CD14-positive monocyte (primary cell): ENCODE measurements around the gene EXOC3L1. TPM values are rescaled to one million over a fixed set of nuclear protein-coding genes. Genes with fewer than 3 reads are reported as not detected.

Source experiments
- DNase-seq, 3 donors: peaks; one replicate each; pipeline ENCODE4 v3.0.0-alpha.2; 2011 to 2022
- H2AFZ ChIP-seq: 2 replicates; pipeline ENCODE4 v1.6.0; 2012; ENCODE audit warnings: mild to moderate bottlenecking, low read depth, low read length, inconsistent platforms; ENCODE audit not compliant: insufficient read depth, poor library complexity, severe bottlenecking
- H3K27ac ChIP-seq, 2 donors: 1 replicate in 1 of 2; 2 replicates in 1 of 2; pipeline ENCODE4 v1.5.1; 2012 to 2013; ENCODE audit warnings: low read length in 2 of 2, control low read depth in 1 of 2, inconsistent platforms in 1 of 2, low read depth in 1 of 2, mild to moderate bottlenecking in 1 of 2
- H3K27me3 ChIP-seq, 2 donors: one replicate each; pipeline versions ENCODE4 v1.6.0 to v1.6.1; 2011 to 2013; ENCODE audit warnings: low read length in 2 of 2; ENCODE audit not compliant: control insufficient read depth in 2 of 2, insufficient read depth in 2 of 2
- H3K36me3 ChIP-seq, 2 donors: replicated peaks in 1 of 2; 1 replicate in 1 of 2; 2 replicates in 1 of 2; pipeline versions ENCODE4 v1.5.1 to v1.6.1; 2012 to 2013; ENCODE audit warnings: low read length in 2 of 2, control low read depth in 1 of 2, inconsistent platforms in 1 of 2, mild to moderate bottlenecking in 1 of 2; ENCODE audit not compliant: insufficient read depth in 2 of 2, control insufficient read depth in 1 of 2
- H3K4me1 ChIP-seq, 2 donors: 1 replicate in 1 of 2; 2 replicates in 1 of 2; pipeline versions ENCODE4 v1.5.1 to v1.6.1; 2012 to 2013; ENCODE audit warnings: low read length in 2 of 2, control low read depth in 1 of 2, inconsistent platforms in 1 of 2, mild to moderate bottlenecking in 1 of 2, moderate library complexity in 1 of 2; ENCODE audit not compliant: insufficient read depth in 2 of 2, control insufficient read depth in 1 of 2
- H3K4me2 ChIP-seq: replicated peaks from 2 replicates; pipeline ENCODE3; 2012; ENCODE audit warnings: low read length, moderate library complexity, mild to moderate bottlenecking; ENCODE audit not compliant: poor library complexity, severe bottlenecking; ENCODE audit errors: extremely low read depth
- H3K4me3 ChIP-seq, 3 experiments: fragments of 200-600 bp in 1 of 3; sonication (generic) in 1 of 3; replicated peaks in 1 of 3; 1 replicate in 2 of 3; 2 replicates in 1 of 3; pipeline ENCODE4 v1.5.1; 2011 to 2013; ENCODE audit warnings: low read length in 3 of 3, mild to moderate bottlenecking in 3 of 3, control low read depth in 2 of 3, low read depth in 2 of 3, inconsistent platforms in 1 of 3, moderate library complexity in 1 of 3
- H3K79me2 ChIP-seq: 2 replicates; pipeline ENCODE4 v1.6.0; 2012; ENCODE audit warnings: mild to moderate bottlenecking, control low read depth, inconsistent platforms, low read length, moderate library complexity; ENCODE audit not compliant: insufficient read depth
- H3K9ac ChIP-seq: 2 replicates; pipeline ENCODE4 v1.6.0; 2017; ENCODE audit warnings: low read length, mild to moderate bottlenecking; ENCODE audit not compliant: insufficient read depth, poor library complexity, severe bottlenecking
- H3K9me3 ChIP-seq, 2 donors: replicated peaks in 1 of 2; 1 replicate in 1 of 2; 2 replicates in 1 of 2; pipeline versions ENCODE4 v1.5.1 to v1.6.1; 2012 to 2013; ENCODE audit warnings: low read length in 2 of 2, control low read depth in 1 of 2; ENCODE audit not compliant: control insufficient read depth in 1 of 2, insufficient read depth in 1 of 2
- H4K20me1 ChIP-seq: 2 replicates; pipeline ENCODE4 v1.6.0; 2012; ENCODE audit warnings: mild to moderate bottlenecking, low read length, control low read depth, moderate library complexity; ENCODE audit not compliant: insufficient read depth
- H3K27ac Mint-ChIP-seq, 7 donors: one replicate each; pipeline ENCODE4 v1.8.0; 2020; ENCODE audit warnings: mild to moderate bottlenecking in 7 of 7, mixed read lengths in 7 of 7, moderate library complexity in 6 of 7, inconsistent platforms in 2 of 7
- H3K27me3 Mint-ChIP-seq, 3 donors: one replicate each; pipeline ENCODE4 v1.8.0; 2021 to 2022; ENCODE audit warnings: low read depth in 3 of 3, mild to moderate bottlenecking in 3 of 3, mixed read lengths in 3 of 3, moderate library complexity in 3 of 3, inconsistent platforms in 1 of 3
- H3K36me3 Mint-ChIP-seq, 2 donors: one replicate each; pipeline ENCODE4 v1.8.0; 2020; ENCODE audit warnings: mixed read lengths in 2 of 2, inconsistent platforms in 1 of 2, mild to moderate bottlenecking in 1 of 2
- H3K4me1 Mint-ChIP-seq: one replicate; pipeline ENCODE4 v1.8.0; 2020; ENCODE audit warnings: mild to moderate bottlenecking, mixed read lengths
- H3K4me3 Mint-ChIP-seq, 2 donors: one replicate each; pipeline ENCODE4 v1.8.0; 2020; ENCODE audit warnings: mild to moderate bottlenecking in 2 of 2, mixed read lengths in 2 of 2, moderate library complexity in 1 of 2
- H3K9me3 Mint-ChIP-seq, 7 donors: one replicate each; pipeline ENCODE4 v1.8.0; 2020 to 2022; ENCODE audit warnings: mixed read lengths in 7 of 7, mild to moderate bottlenecking in 6 of 7, moderate library complexity in 6 of 7, inconsistent platforms in 2 of 7
- WGBS: methylation state at CpG from one replicate; pipeline ENCODE4 v1.1.5; 2013; ENCODE audit warnings: missing lambda C conversion rate; ENCODE audit not compliant: insufficient coverage; 5-methylcytosine and 5-hydroxymethylcytosine counted together
- intact Hi-C, 2 donors: fragments of 100-400 bp; cut with micrococcal nuclease; formaldehyde crosslinking; loops; one replicate each; pipeline versions ENCODE4 v1.15.0 to v1.15.1; 2023
- polyA plus RNA-seq, 3 donors: library from polyadenylated mRNA; depleted of rRNA in 1 of 3; unstranded in 2 of 3; stranded (reverse) in 1 of 3; fragments of 300-500 nt in 2 of 3; fragments of >200 nt in 1 of 3; fragmentation: Illumina TruSeq in 2 of 3; gene quantifications; 1 replicate in 2 of 3; 2 replicates in 1 of 3; pipeline ENCODE4 v1.2.3, GENCODE V29; 2012 to 2021
- TF ChIP-seq, protein P1 (sequence below): fragments of 200-600 bp; IDR thresholded peaks from one replicate; pipeline ENCODE4 v1.8.0; 2022; ENCODE audit warnings: antibody characterized with exemption, mild to moderate bottlenecking

The EXOC3L1 gene
- polyA plus RNA-seq, 3 donors = 2.8 to 3.7 (median 3.0) TPM

- Histone ChIP-seq H3K9ac (no peak overlapping the region), H3K27ac (no peak overlapping the region), H4K20me1 (peaks cover 36% of the 10 kb centered on the region), H3K9me3 (no peaks in the 10 kb centered on the region), H3K36me3 (peaks cover 15 to 19% of the 10 kb centered on the region in 2 donors), H3K4me1 (peaks cover 21 to 22% of the 10 kb centered on the region in 2 donors), H3K4me2 (no peak overlapping the region), H3K4me3 (no peak overlapping the region), H3K27me3 (no peaks in the 10 kb centered on the region), H3K79me2 (peaks cover 30% of the 10 kb centered on the region), H2AFZ (no peak overlapping the region)
- peaks cover 25% of the 10 kb centered on the region for H3K4me1 Mint-ChIP-seq
- no peak for DNase-seq
- H3K4me3 Mint-ChIP-seq = no peak overlapping the region
- peak overlapping the region in 2 of 7 donors; percentile 9 to 86 for H3K27ac Mint-ChIP-seq
- intact Hi-C loops = loop anchor here (5.0 kb wide), 1 partner anchor 37 kb away; the partner anchor contains the start of gene TMEM208 (in 2 of the 2)
- peaks cover 3 to 12% (median 8%) of the 10 kb centered on the region in 3 donors for H3K27me3 Mint-ChIP-seq
- peaks cover 18 to 25% of the 10 kb centered on the region in 2 donors for H3K36me3 Mint-ChIP-seq
- H3K9me3 Mint-ChIP-seq = peaks cover 0 to 2% (median 0%) of the 10 kb centered on the region in 7 donors
- TF ChIP-seq, protein P1, sequence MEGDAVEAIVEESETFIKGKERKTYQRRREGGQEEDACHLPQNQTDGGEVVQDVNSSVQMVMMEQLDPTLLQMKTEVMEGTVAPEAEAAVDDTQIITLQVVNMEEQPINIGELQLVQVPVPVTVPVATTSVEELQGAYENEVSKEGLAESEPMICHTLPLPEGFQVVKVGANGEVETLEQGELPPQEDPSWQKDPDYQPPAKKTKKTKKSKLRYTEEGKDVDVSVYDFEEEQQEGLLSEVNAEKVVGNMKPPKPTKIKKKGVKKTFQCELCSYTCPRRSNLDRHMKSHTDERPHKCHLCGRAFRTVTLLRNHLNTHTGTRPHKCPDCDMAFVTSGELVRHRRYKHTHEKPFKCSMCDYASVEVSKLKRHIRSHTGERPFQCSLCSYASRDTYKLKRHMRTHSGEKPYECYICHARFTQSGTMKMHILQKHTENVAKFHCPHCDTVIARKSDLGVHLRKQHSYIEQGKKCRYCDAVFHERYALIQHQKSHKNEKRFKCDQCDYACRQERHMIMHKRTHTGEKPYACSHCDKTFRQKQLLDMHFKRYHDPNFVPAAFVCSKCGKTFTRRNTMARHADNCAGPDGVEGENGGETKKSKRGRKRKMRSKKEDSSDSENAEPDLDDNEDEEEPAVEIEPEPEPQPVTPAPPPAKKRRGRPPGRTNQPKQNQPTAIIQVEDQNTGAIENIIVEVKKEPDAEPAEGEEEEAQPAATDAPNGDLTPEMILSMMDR = no peak
- WGBS = 95% methylated on average over 6 of the region's 13 CpGs
Observed at GRCh38 chr16:67190448-67191399, 788 bp upstream of the EXOC3L1 start.

DNA sequence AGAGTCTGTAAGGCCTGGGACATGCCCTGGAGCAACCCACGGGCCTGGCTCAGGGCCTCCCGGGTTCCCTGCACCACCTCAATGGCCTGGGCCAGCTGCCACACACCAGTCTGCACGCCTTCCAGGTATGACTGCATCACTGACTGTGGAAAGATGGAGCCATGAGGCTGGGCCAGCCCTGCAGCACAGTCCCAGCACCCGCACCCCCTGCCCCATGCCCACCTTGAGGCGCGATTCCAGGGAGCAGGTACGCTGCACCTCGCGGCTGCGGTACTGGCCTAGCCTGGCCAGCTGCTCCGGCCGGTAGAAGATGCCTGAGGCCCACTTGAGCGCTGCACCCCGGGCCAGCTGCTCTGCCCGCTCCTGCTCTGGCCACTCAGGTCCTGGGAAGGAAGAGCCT lies 1.1 kb downstream of the EXOC3L1 start:
- Histone ChIP-seq H2AFZ (no peak overlapping the region), H3K36me3 (no peaks in the 10 kb centered on the region), H3K79me2 (peaks cover 18% of the 10 kb centered on the region), H4K20me1 (peaks cover 17% of the 10 kb centered on the region), H3K4me2 (no peak overlapping the region), H3K4me3 (no peak overlapping the region), H3K4me1 (peaks cover 37 to 41% of the 10 kb centered on the region in 2 donors), H3K9me3 (no peaks in the 10 kb centered on the region), H3K27ac (no peak overlapping the region), H3K9ac (no peak overlapping the region), H3K27me3 (peaks cover 0 to 8% of the 10 kb centered on the region in 2 donors)
- Mint-ChIP-seq H3K36me3 (peaks cover 3 to 8% of the 10 kb centered on the region in 2 donors), H3K4me3 (no peak overlapping the region), H3K4me1 (peaks cover 35% of the 10 kb centered on the region), H3K27ac (no peak overlapping the region), H3K27me3 (peaks cover 7 to 29% (median 18%) of the 10 kb centered on the region in 3 donors), H3K9me3 (peaks cover 0 to 5% (median 2%) of the 10 kb centered on the region in 7 donors)
- 98% methylated on average over 14 of the region's 15 CpGs for WGBS
- TF ChIP-seq, protein P1 = no peak
- no peak for DNase-seq
- intact Hi-C loops = no loop called here
